Neural cell (in vitro differentiated cells): ENCODE measurements around the gene POLR1G.

ENCODE experiments used
- EP300 ChIP-seq: fragments of 450-650 bp; conservative IDR thresholded peaks from 2 replicates; pipeline ENCODE4 v1.6.1; 2014; ENCODE audit warnings: antibody characterized with exemption, mild to moderate bottlenecking, moderate library complexity; ENCODE audit not compliant: poor library complexity, severe bottlenecking
- EZH2 ChIP-seq: fragments of 200-600, 300-800 bp; shearing (Covaris generic), sonication (generic); IDR thresholded peaks from 2 replicates; pipeline ENCODE4 v1.6.1; 2014; ENCODE audit warnings: antibody characterized with exemption, low read length, borderline replicate concordance, mild to moderate bottlenecking; ENCODE audit not compliant: insufficient read depth, poor library complexity, severe bottlenecking
- MXI1 ChIP-seq: fragments of 450-650 bp; conservative IDR thresholded peaks from 2 replicates; pipeline ENCODE4 v1.6.1; 2014; ENCODE audit warnings: antibody characterized with exemption, mild to moderate bottlenecking; ENCODE audit not compliant: poor library complexity, severe bottlenecking
- POLR2AphosphoS5 ChIP-seq: IDR thresholded peaks from 2 replicates; pipeline ENCODE4 v1.6.1; 2012
- RAD21 ChIP-seq: fragments of 450-650 bp; conservative IDR thresholded peaks from 2 replicates; pipeline ENCODE4 v1.6.1; 2014; ENCODE audit warnings: antibody characterized with exemption, mild to moderate bottlenecking, moderate library complexity
- TAF1 ChIP-seq: IDR thresholded peaks from 2 replicates; pipeline ENCODE4 v1.6.1; 2012; ENCODE audit warnings: low read depth
- TF ChIP-seq, protein P1 (sequence below): IDR thresholded peaks from 2 replicates; pipeline ENCODE4 v1.6.1; 2012; ENCODE audit warnings: borderline replicate concordance
- TF ChIP-seq, protein P2 (sequence below): fragments of 450-650 bp; IDR thresholded peaks from 2 replicates; pipeline ENCODE4 v1.5.1; 2014; ENCODE audit warnings: antibody characterized with exemption, mild to moderate bottlenecking, moderate library complexity; ENCODE audit not compliant: poor library complexity, severe bottlenecking

DNA sequence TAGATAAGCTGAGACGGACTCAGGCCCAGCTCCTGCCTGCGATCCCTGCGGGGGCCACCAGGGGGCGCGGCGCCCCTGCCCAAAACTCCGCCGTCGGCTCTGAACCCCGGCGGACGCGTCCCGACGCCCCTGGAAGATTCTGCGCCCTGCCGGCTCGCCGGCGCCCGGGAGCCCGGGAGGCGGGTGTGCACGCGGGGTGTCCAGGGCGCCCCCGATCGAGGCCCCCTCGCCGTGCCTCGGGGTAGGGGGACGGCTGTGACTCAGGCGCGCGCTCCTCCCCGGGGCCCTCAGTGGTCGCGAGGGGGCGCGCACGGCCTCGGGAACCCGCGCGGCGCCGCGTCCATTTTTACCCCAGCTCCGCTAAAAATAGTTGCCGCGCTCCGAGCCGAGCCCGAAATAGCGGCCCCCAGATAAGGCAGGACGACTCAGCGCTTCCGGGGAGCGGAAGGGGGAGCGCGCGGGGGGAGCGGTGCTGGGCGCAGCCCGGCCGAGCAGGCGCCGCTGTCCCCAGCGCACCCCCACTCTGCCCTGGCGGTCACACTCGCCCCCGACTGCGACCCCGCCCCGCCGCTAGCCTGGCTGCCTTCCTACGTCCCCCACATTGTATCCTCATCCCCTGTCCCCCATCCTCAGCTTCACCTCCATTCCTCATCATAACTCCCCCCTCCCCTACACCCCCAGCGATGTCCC is 33.3 kb downstream of the POLR1G start:
- TF ChIP-seq EZH2 = no peak
- TF ChIP-seq, protein P1, sequence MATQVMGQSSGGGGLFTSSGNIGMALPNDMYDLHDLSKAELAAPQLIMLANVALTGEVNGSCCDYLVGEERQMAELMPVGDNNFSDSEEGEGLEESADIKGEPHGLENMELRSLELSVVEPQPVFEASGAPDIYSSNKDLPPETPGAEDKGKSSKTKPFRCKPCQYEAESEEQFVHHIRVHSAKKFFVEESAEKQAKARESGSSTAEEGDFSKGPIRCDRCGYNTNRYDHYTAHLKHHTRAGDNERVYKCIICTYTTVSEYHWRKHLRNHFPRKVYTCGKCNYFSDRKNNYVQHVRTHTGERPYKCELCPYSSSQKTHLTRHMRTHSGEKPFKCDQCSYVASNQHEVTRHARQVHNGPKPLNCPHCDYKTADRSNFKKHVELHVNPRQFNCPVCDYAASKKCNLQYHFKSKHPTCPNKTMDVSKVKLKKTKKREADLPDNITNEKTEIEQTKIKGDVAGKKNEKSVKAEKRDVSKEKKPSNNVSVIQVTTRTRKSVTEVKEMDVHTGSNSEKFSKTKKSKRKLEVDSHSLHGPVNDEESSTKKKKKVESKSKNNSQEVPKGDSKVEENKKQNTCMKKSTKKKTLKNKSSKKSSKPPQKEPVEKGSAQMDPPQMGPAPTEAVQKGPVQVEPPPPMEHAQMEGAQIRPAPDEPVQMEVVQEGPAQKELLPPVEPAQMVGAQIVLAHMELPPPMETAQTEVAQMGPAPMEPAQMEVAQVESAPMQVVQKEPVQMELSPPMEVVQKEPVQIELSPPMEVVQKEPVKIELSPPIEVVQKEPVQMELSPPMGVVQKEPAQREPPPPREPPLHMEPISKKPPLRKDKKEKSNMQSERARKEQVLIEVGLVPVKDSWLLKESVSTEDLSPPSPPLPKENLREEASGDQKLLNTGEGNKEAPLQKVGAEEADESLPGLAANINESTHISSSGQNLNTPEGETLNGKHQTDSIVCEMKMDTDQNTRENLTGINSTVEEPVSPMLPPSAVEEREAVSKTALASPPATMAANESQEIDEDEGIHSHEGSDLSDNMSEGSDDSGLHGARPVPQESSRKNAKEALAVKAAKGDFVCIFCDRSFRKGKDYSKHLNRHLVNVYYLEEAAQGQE = no peak
- TF ChIP-seq RAD21 = peak; percentile 92
- no peak for TF ChIP-seq TAF1
- TF ChIP-seq, protein P2, sequence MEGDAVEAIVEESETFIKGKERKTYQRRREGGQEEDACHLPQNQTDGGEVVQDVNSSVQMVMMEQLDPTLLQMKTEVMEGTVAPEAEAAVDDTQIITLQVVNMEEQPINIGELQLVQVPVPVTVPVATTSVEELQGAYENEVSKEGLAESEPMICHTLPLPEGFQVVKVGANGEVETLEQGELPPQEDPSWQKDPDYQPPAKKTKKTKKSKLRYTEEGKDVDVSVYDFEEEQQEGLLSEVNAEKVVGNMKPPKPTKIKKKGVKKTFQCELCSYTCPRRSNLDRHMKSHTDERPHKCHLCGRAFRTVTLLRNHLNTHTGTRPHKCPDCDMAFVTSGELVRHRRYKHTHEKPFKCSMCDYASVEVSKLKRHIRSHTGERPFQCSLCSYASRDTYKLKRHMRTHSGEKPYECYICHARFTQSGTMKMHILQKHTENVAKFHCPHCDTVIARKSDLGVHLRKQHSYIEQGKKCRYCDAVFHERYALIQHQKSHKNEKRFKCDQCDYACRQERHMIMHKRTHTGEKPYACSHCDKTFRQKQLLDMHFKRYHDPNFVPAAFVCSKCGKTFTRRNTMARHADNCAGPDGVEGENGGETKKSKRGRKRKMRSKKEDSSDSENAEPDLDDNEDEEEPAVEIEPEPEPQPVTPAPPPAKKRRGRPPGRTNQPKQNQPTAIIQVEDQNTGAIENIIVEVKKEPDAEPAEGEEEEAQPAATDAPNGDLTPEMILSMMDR = peak; percentile 99
- TF ChIP-seq EP300 = peak; percentile 28
- TF ChIP-seq MXI1 = no peak
- no peak for TF ChIP-seq POLR2AphosphoS5
